SK-N-SH (cell line): ENCODE measurements around the gene TAS2R41. TPM values are rescaled to one million over a fixed set of nuclear protein-coding genes. Genes with fewer than 3 reads are reported as not detected.
A peak's percentile ranks its signal among the peaks of the same experiment; 100 is the strongest.

Experiments
- CTCF ChIA-PET: fragments of 300-600, 350-600 bp; formaldehyde crosslinking; extraction: SDS; loops from one replicate; lab custom pipeline; 2021; lab: Yijun Ruan, JAX
- POLR2A ChIA-PET: fragments of 350-600 bp; sonication (Branson Sonifier 250); formaldehyde crosslinking; extraction: SDS; loops from one replicate; lab custom pipeline; 2020; ENCODE audit warnings: antibody characterized with exemption, inconsistent platforms; lab: Yijun Ruan, JAX
- DNase-seq: peaks from one replicate; pipeline ENCODE4 v3.0.0; 2012
- H2AFZ ChIP-seq: fragments of 200-600 bp; sonication (generic); 2 replicates; pipeline ENCODE4 v1.8.1; 2016; ENCODE audit warnings: antibody characterized with exemption, mild to moderate bottlenecking, low read depth
- H3F3A ChIP-seq: fragments of 200-600 bp; sonication (generic); replicated peaks from 2 replicates; pipeline ENCODE3; 2016; ENCODE audit warnings: antibody characterized with exemption, mild to moderate bottlenecking; ENCODE audit not compliant: insufficient read depth
- H3K27ac ChIP-seq, 2 experiments: fragments of 200-500 bp in 1 of 2; fragments of 200-600 bp in 1 of 2; sonication (Bioruptor generic) in 1 of 2; sonication (generic), shearing (Covaris generic) in 1 of 2; 2 replicates each; pipeline versions ENCODE4 v1.5.1 to v1.6.1; 2014 to 2016; ENCODE audit warnings: low read depth in 2 of 2, inconsistent platforms in 1 of 2, low read length in 1 of 2, mild to moderate bottlenecking in 1 of 2, mixed read lengths in 1 of 2
- H3K27me3 ChIP-seq: fragments of 200-600 bp; sonication (generic), shearing (Covaris generic); 2 replicates; pipeline ENCODE4 v1.6.1; 2016; ENCODE audit warnings: mixed run types; ENCODE audit not compliant: insufficient read depth
- H3K36me3 ChIP-seq, 2 experiments: fragments of 200-500 bp in 1 of 2; fragments of 200-600 bp in 1 of 2; sonication (Bioruptor generic) in 1 of 2; sonication (generic) in 1 of 2; replicated peaks in 1 of 2; 2 replicates each; pipeline versions ENCODE3 to v1.5.1; 2014 to 2016; ENCODE audit warnings: low read length in 1 of 2, mild to moderate bottlenecking in 1 of 2; ENCODE audit not compliant: insufficient read depth in 2 of 2, control insufficient read depth in 1 of 2
- H3K4me1 ChIP-seq, 2 experiments: fragments of 200-500 bp in 1 of 2; fragments of 200-600 bp in 1 of 2; sonication (Bioruptor generic) in 1 of 2; sonication (generic), shearing (Covaris generic) in 1 of 2; 2 replicates each; pipeline versions ENCODE4 v1.5.1 to v1.6.1; 2014 to 2016; ENCODE audit warnings: low read depth in 1 of 2, low read length in 1 of 2, mixed run types in 1 of 2; ENCODE audit not compliant: insufficient read depth in 2 of 2, control insufficient read depth in 1 of 2
- H3K4me2 ChIP-seq: fragments of 200-600 bp; sonication (generic), shearing (Covaris generic); 2 replicates; pipeline ENCODE4 v1.6.1; 2017; ENCODE audit warnings: mixed run types
- H3K4me3 ChIP-seq, 2 experiments: fragments of 200-500 bp in 1 of 2; fragments of 200-600 bp in 1 of 2; sonication (Bioruptor generic) in 1 of 2; sonication (generic), shearing (Covaris generic) in 1 of 2; 2 replicates each; pipeline versions ENCODE4 v1.5.1 to v1.8.1; 2014 to 2016; ENCODE audit warnings: low read depth in 2 of 2, inconsistent platforms in 1 of 2, low read length in 1 of 2, mild to moderate bottlenecking in 1 of 2, mixed read lengths in 1 of 2, moderate library complexity in 1 of 2
- H3K79me2 ChIP-seq: fragments of 200-600 bp; sonication (generic); 2 replicates; pipeline ENCODE4 v1.8.1; 2017; ENCODE audit warnings: mild to moderate bottlenecking; ENCODE audit not compliant: insufficient read depth
- H3K9ac ChIP-seq: fragments of 200-600 bp; sonication (generic); 2 replicates; pipeline ENCODE4 v1.6.1; 2017; ENCODE audit warnings: mixed run types
- H3K9me2 ChIP-seq: fragments of 200-600 bp; sonication (generic); 2 replicates; pipeline ENCODE4 v1.6.1; 2017; ENCODE audit warnings: mixed run types
- H3K9me3 ChIP-seq: fragments of 200-600 bp; sonication (generic); 2 replicates; pipeline ENCODE4 v1.6.1; 2017; ENCODE audit warnings: mixed run types, mild to moderate bottlenecking, moderate library complexity
- H4K20me1 ChIP-seq: fragments of 200-600 bp; sonication (generic); 2 replicates; pipeline ENCODE4 v1.6.1; 2017; ENCODE audit warnings: mild to moderate bottlenecking, mixed run types; ENCODE audit not compliant: insufficient read depth
- CTCF ChIP-seq: fragments of 200-600 bp; sonication (generic); IDR thresholded peaks from 2 replicates; pipeline ENCODE4 v1.6.1; 2017; ENCODE audit warnings: antibody characterized with exemption, mild to moderate bottlenecking, moderate library complexity
- EP300 ChIP-seq, 2 experiments: IDR thresholded peaks; 2 replicates each; pipeline versions ENCODE4 v1.4.0 to v1.6.1; 2012; ENCODE audit warnings: borderline replicate concordance in 1 of 2, low read depth in 1 of 2, low read length in 1 of 2
- FOSL2 ChIP-seq: IDR thresholded peaks from 2 replicates; pipeline ENCODE4 v1.4.0; 2012; ENCODE audit warnings: low read depth, mild to moderate bottlenecking, moderate library complexity, borderline replicate concordance
- FOXJ3 ChIP-seq: sonication (generic); formaldehyde crosslinking; IDR thresholded peaks from 2 replicates; pipeline ENCODE4 v1.5.1; 2020; ENCODE audit warnings: mild to moderate bottlenecking, missing genetic modification reagents
- FOXM1 ChIP-seq: IDR thresholded peaks from 2 replicates; pipeline ENCODE4 v1.4.0; 2012; ENCODE audit warnings: low read depth, mild to moderate bottlenecking
- GABPA ChIP-seq: IDR thresholded peaks from 2 replicates; pipeline ENCODE4 v1.4.0; 2012; ENCODE audit warnings: low read depth, mild to moderate bottlenecking
- GATA2 ChIP-seq: sonication (generic); formaldehyde crosslinking; IDR thresholded peaks from 2 replicates; pipeline ENCODE4 v1.5.0; 2020; ENCODE audit warnings: mild to moderate bottlenecking, missing genetic modification reagents
- JUND ChIP-seq: IDR thresholded peaks from 2 replicates; pipeline ENCODE4 v1.4.0; 2012
- MAX ChIP-seq: IDR thresholded peaks from 2 replicates; pipeline ENCODE4 v1.4.0; 2012; ENCODE audit warnings: low read depth
- MEF2A ChIP-seq: IDR thresholded peaks from 2 replicates; pipeline ENCODE4 v1.4.0; 2012; ENCODE audit warnings: low read depth, borderline replicate concordance
- MXI1 ChIP-seq: IDR thresholded peaks from 2 replicates; pipeline ENCODE4 v1.6.1; 2012; ENCODE audit warnings: mild to moderate bottlenecking, low read depth, low read length, improper control_type of control experiment
- NFIC ChIP-seq: IDR thresholded peaks from 2 replicates; pipeline ENCODE4 v1.4.0; 2012; ENCODE audit warnings: borderline replicate concordance
- NRF1 ChIP-seq: IDR thresholded peaks from 2 replicates; pipeline ENCODE4 v1.6.1; 2012; ENCODE audit warnings: low read depth, mild to moderate bottlenecking, low read length
- POLR2AphosphoS5 ChIP-seq: IDR thresholded peaks from 2 replicates; pipeline ENCODE4 v1.6.1; 2012; ENCODE audit warnings: low read depth, low read length
- RAD21 ChIP-seq: IDR thresholded peaks from 2 replicates; pipeline ENCODE4 v1.6.1; 2012; ENCODE audit warnings: mild to moderate bottlenecking, low read length
- RCOR1 ChIP-seq: fragments of 150-350 bp; IDR thresholded peaks from 2 replicates; pipeline ENCODE4 v1.6.1; 2017; ENCODE audit warnings: antibody characterized with exemption, low read length
- RXRA ChIP-seq: IDR thresholded peaks from 2 replicates; pipeline ENCODE4 v1.4.0; 2012; ENCODE audit warnings: low read depth, mild to moderate bottlenecking, borderline replicate concordance
- SIN3A ChIP-seq: IDR thresholded peaks from 2 replicates; pipeline ENCODE4 v1.6.1; 2012; ENCODE audit warnings: low read depth, mild to moderate bottlenecking, low read length, moderate library complexity, borderline replicate concordance
- TCF12 ChIP-seq: IDR thresholded peaks from 2 replicates; pipeline ENCODE4 v1.4.0; 2012
- TEAD4 ChIP-seq: IDR thresholded peaks from 2 replicates; pipeline ENCODE4 v1.4.0; 2012; ENCODE audit warnings: mild to moderate bottlenecking, borderline replicate concordance; ENCODE audit not compliant: insufficient read depth
- USF2 ChIP-seq: fragments of 150-350 bp; IDR thresholded peaks from 2 replicates; pipeline ENCODE4 v1.6.1; 2017; ENCODE audit warnings: antibody characterized with exemption, low read length, low read depth, borderline replicate concordance
- YY1 ChIP-seq: IDR thresholded peaks from 2 replicates; pipeline ENCODE4 v1.4.0; 2012; ENCODE audit warnings: low read depth, mild to moderate bottlenecking
- ZBTB33 ChIP-seq: IDR thresholded peaks from 2 replicates; pipeline ENCODE4 v1.4.0; 2012; ENCODE audit warnings: low read depth, borderline replicate concordance
- WGBS: methylation state at CpG from one replicate; pipeline ENCODE4 v1.1.6; 2017; ENCODE audit warnings: low lambda C conversion rate; 5-methylcytosine and 5-hydroxymethylcytosine counted together
- polyA plus RNA-seq, 3 experiments: library from polyadenylated mRNA; depleted of rRNA; stranded (reverse); fragments of >200 nt; gene quantifications; 2 replicates each; pipeline ENCODE4 v1.2.3, GENCODE V29; 2012

Gene TAS2R41
- polyA plus RNA-seq, 1 of the 3 experiments (the other 2 are of a cell fraction), result not detected

GRCh38 chr7:143490717-143491306 lies 13.1 kb downstream of the TAS2R41 start (continued):
- TF ChIP-seq CTCF (peak; percentile 84), NRF1 (no peak), FOXM1 (no peak), TCF12 (peak; percentile 45; the same call in 1 of the 2 replicates), FOXJ3 (CRISPR knock-in tag) (no peak), EP300 (IDR thresholded peaks at IDR 0.05; ENCODE audit: borderline replicate concordance in 1 of 2, low read depth in 1 of 2, low read length in 1 of 2) (no peak), RAD21 (peak; percentile 58), RCOR1 (no peak), USF2 (no peak)
- TF ChIP-seq, all 33 proteins: peak for 6

GRCh38 chr7:143492043-143492471 lies 14.4 kb downstream of the TAS2R41 start:
- Histone ChIP-seq H3K9me3 (no peaks in the 10 kb centered on the region), H3K4me1 (peaks cover 9 to 63% of the 10 kb centered on the region in 2 experiments), H2AFZ (no peak overlapping the region), H3K4me2 (peak overlapping the region; percentile 17; the same call in 1 of the 2 replicates), H4K20me1 (no peaks in the 10 kb centered on the region), H3K9ac (peak overlapping the region; percentile 6; the same call in 1 of the 2 replicates), H3F3A (peaks cover 61% of the 10 kb centered on the region), H3K27ac (peak overlapping the region; percentile 92 to 95), H3K36me3 (no peaks in the 10 kb centered on the region), H3K4me3 (no peak overlapping the region), H3K9me2 (no peaks in the 10 kb centered on the region), H3K27me3 (no peaks in the 10 kb centered on the region), H3K79me2 (no peaks in the 10 kb centered on the region)
- no peak for DNase-seq
- WGBS, result 12% methylated on average over 2 of the region's 2 CpGs
- ChIA-PET POLR2A (no interaction called here), CTCF (interaction anchor here (1.4 kb wide), 1 partner anchor 75 kb away, joined by 5 read pairs; no protein-coding TSS in a partner anchor)
- TF ChIP-seq MAX (peak; percentile 72), CTCF (no peak; the same call in 1 of the 2 replicates), FOSL2 (peak; percentile 96), NRF1 (no peak), MXI1 (no peak), GABPA (no peak), TEAD4 (peak; percentile 88), USF2 (no peak), ZBTB33 (0 out of 2 replicates have a peak, but pooled peaks have one; percentile 55), YY1 (no peak; the same call in 1 of the 2 replicates), EP300 (IDR thresholded peaks at IDR 0.05; ENCODE audit: borderline replicate concordance in 1 of 2, low read depth in 1 of 2, low read length in 1 of 2) (peak; percentile 68 to 99), NFIC (peak; percentile 80; the same call in 1 of the 2 replicates), GATA2 (CRISPR knock-in tag) (no peak), RXRA (peak; percentile 95; the same call in 1 of the 2 replicates), SIN3A (peak; percentile 75; the same call in 1 of the 2 replicates), POLR2AphosphoS5 (peak; percentile 68; the same call in 1 of the 2 replicates), MEF2A (peak; percentile 73; the same call in 1 of the 2 replicates), JUND (peak; percentile 99)
